Amniotic epithelial cell (primary cell): ENCODE measurements around the gene ZZZ3.
"Not testable (repeated sequence)": the region's sequence is repeated elsewhere in the genome, so short reads cannot be mapped to it uniquely, and the experiment has no call there.

Experiments
- DNase-seq: peaks from one replicate; pipeline ENCODE4 v3.0.0-alpha.2; 2010; ENCODE audit warnings: low read depth

ZZZ3 gene

DNA sequence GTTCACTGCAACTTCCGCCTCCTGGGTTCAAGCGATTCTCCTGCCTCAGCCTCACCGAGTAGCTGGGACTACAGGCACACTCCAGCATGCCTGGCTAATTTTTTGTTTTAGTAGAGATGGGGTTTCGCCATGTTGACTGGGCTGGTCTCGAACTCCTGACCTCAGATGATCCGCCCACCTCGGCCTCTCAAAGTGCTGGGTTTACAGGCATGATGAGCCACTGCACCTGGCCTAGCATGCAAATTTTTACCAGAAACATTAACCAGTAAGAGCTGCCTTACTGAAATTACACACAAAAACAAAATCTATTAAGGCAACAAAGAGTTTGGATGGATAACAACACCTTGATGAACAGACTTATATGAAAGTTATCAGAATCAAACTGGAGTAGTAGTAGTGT is 12.1 kb downstream of the ZZZ3 start:
- no peak for DNase-seq

DNA sequence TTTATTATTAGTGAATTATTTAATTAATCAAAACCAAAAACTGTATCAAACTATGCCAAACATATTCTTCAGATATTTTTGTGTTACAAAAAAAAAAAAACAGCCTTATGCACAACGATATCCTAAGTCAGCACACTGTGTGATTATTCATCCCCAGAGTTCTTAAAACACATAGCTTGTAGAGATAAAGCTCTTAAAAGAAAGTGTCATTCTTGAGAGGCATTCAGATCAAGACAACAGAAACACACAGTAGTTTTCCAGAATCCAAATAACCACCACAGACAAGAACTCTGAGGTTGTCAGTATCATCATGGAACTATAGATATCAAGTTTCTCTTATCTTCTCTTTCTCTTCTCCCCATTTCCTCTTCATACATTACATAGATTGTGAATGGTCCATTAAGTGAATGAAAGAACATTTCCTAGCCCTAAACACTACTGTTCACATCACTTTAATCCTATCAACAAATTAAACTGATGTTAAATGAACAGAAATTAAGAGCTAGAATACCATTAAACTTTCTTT is 13.5 kb downstream of the ZZZ3 start:
- DNase-seq = peak; percentile 40

DNA sequence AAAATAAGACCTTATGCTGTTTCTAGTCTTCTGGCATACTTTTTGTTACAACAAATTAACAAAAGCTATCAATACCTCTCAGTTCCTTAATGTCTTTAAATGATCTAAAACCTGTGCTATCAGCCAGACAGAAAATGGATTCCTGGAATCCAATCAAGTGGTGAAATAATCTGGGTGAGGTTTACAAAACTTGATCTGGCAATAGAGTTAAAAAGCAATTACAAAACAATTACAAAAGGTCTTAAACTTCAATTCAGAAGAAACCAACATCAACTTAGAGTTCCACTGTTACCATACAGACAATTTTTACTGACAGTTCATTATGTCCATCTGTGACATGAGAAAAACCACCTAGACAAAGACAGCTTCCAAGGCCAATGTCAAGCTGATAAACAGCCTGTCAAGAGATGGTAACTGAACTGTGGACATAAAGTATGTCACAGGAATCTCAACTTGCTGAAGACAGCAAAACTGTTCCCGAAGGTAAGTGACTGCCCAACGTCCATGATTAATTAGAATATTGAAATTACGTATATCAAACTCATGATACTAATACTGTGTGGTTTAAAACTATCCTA is 17.4 kb downstream of the ZZZ3 start:
- no peak for DNase-seq

DNA sequence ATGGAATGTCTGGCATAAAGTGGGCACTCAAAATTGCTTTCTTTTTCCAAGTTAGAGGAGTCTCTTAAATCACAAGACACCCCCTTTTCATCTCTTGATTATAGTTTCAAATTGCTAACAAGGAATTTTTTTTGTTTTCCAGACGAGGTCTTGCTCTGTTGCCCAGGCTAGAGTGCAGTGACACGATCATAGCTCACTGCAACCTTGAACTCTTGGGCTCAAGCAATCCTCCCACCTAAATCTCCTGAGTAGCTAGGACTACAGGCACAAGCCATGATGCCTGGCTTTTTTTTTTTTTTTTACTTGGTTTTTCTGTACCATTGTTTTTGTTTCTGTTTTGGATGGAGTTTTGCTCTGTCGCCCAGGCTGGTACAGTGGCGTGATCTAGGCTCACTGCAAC is 20.8 kb downstream of the ZZZ3 start:
- DNase-seq = no peak

DNA sequence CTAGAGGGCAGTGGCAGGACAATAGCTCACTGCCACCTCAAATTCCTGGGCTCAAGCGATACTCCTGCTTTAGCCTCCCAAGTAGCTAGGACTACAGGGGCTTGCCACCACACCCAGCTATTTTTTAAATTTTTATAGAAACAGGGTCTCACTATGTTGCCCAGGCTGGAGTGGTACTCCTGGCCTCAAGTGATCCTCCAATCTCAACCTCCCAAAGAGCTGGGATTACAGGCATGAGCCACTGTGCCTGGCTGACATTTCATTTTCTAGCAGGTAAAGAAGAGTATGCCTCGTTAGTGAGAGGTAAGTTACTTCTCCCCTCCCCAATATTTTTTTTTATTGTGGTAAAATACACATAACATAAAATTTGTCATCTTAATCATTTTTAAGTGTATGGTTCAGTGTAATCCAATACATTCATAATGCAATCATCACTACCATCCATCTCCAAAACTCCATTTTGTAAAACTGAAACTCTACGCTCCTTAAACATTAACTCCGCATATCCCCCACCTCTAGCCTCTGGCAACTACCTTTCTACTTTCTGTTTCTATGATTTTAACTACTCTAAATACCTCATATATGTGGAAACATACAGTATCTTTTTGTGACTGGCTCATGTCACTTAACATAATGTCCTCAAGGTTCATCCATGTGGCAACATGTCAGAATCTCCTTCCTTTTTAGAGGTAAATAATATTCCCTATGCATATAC is 22.4 kb downstream of the ZZZ3 start:
- DNase-seq = no peak

DNA sequence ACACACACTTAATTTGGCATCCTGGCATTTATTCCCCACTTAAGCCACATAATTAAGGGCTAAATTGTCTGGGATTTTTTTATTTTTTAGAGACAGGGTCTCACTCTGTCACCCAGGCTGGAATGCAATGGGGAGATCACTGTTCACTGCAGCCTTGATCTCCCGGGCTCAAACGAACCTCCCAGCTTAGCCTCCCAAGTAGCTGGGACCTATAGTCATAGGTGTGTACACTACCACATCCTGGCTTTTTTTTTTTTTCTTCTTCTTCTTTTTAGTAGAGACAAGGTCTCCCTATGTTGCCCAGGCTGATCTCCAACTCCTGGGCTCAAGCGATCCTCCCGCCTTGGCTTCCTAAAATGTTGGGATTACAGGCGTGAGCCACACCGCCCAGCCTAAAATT is 24.2 kb downstream of the ZZZ3 start:
- DNase-seq = no peak

DNA sequence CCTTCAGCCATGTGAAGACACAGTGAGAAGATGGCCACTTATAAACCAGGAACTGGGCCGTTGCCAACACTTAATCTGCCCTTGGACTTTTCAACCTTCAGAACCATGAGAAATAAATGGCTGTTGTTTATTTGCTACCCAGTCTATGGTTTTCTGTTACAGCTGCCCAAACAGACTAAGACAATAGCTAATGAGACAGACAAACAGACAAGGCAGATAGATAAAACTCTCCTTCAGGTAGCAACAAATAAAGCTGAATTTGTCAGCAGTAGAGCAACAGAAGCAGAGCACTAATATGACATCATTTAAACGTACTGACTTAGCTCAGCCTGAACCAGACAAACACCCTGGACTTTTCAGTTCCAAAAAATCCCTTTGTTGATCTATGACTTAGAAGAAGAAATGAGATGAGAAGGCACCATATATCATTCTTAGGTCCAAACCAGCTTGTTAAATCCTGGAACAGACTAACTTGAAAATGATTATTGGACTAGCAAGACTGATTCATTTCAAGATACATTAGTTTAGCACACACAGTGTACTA is 27.0 kb downstream of the ZZZ3 start:
- DNase-seq = peak; percentile 48

DNA sequence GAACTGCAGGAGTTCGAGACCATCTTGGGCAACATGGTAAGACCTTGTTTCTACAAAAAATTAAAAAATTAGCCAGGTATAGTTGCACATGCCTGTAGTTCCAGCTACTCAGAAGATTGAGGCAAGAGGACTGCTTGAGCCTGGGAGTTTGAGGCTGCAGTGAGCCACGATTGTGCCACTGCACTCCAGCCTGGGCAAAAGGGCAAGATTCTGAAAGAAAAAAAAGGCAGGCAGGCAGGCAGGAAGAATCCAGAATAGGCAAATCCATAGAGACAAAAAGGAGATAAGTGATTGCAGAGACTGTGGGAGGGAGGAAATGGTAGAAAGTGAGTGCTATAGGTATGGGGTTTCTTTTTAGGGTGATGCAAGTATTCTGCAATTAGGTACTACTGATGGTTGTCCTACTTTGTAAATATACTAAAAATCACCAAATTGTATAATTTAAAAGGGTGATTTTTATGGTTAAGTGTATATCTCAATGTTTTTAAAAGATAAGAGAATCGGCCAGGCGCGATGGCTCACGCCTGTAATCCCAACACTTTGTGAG is 29.4 kb downstream of the ZZZ3 start:
- DNase-seq = no peak

DNA sequence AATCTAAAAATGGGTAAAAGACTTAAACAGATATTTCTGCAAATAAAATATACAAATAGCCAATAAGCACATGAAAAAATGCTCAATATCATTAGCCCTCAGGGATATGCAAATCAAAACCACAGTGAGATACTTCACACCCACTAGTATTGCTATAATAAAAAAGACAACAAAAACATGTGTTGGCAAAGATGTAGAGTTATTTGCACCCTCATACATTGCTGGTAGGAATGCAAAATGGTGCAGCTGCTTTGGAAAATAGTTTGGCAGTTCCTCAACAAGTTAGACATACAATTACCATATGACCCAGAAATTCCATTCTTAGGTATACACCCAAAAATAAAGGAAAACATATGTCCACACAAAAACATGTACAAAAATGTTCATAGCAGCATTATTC is 30.2 kb downstream of the ZZZ3 start:
- DNase-seq = no peak

DNA sequence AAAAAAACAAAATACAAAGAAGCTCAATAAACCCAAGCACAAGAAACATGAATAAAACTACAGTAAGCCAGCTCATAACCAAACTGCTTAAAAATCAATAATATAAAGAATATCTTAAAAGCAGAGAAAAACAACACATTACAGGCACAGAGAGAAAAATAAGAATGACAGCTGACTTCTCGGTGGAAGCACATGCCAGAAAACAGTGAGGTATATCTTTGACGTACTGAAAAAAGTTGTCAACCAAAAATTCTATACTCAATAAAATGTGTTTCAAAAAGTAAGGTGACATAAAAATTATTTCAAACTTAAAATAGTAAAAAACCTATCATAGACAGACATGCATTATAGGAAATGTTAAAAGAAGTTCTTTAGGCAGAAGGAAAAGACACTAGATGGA is 33.3 kb downstream of the ZZZ3 start:
- DNase-seq = no peak

DNA sequence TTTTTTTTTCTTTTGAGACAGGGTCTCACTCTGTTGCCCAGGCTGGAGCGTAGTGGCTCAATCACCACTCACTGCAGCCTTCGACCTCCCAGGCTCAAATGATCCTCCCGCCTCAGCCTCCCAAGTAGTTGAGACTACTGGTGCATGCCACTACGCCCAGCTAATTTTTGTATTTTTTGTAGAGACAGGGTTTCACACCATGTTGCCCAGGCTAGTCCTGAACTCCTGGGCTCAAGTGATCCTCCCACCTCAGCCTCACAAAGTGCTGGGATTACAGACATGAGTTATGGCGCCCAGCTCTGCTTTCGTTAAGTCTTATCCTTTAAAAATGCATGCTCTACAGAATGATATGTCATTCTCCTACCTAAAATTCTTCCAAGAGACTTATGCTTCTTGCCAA is 36.2 kb downstream of the ZZZ3 start:
- not testable (repeated sequence) for DNase-seq

DNA sequence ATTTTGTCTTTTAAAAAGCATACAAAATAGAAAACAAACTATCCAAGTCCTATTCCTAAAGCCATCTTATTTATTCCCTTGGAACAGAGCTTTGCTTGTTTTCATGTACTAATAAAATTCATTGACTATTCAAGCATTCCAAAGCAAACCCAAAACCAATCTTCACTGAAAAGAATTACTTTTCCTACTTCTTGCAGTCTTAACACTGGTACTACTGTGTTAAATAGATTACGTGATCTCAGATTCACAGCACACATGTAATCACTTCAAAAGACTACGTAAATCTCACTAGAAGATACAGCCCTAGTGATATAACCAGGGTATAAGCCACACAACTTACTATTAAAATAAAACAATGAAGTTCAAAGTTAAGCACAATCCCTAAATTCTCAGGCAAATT is 39.0 kb downstream of the ZZZ3 start:
- DNase-seq = no peak

DNA sequence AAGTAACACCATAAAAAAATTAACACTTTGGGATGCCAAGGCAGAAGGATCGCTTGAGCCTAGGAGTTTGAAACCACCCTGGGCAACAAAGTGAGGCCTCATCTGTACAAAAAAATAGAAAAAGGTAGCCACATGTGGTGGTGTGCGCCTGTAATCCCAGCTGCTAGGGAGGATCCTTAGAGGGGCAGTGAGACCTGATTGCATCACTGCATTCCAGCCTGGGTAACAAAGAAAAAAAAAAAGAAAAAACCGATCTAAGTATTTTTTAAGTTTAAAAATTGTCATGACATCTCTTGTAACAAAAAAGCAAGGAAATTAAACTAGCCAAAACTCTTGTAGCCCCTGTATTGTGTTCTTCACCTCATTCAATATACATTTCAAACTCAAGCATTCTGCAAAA is 39.5 kb downstream of the ZZZ3 start:
- no peak for DNase-seq

DNA sequence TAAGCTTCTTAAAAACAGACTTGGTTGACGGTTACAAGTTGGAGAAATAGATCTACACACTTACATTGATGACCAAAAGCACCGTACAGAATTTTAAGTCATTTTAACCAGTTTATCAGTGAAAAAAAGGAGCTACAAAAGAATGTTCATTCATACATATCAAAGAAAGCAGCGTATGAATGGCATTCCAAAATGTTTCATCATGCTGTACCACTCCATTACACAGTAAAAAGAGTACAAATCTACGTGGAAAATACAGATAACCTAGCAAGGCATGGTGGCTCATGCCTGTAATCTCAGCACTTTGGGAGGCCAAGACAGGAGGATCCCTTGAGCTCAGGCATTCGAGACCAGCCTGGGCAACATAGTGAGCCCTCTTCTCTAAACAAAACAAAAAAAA is 40.3 kb downstream of the ZZZ3 start:
- peak; percentile 66 for DNase-seq

DNA sequence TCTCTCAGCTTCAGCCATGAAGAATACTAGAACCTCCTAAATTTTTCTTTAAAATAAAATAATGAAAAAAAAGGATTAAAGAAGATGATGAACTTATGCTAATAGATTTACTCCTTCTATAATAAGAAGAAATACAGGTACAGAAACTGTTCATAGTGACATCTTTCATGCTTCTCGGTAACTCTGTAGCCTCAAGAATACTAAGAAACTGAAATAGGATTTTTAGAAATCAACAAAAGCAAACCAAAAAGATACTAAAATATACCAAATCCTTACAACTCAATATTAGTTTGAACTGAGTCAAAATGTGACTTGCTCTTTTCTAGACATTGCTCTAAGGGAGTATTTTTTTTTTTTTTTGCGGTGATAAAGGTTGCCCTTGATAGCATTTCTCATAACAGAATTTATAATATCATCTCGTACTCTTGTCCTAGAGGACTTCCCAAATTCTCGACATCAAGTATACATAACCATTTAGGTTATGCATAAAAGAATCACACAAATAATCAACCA is 42.8 kb downstream of the ZZZ3 start:
- no peak for DNase-seq

DNA sequence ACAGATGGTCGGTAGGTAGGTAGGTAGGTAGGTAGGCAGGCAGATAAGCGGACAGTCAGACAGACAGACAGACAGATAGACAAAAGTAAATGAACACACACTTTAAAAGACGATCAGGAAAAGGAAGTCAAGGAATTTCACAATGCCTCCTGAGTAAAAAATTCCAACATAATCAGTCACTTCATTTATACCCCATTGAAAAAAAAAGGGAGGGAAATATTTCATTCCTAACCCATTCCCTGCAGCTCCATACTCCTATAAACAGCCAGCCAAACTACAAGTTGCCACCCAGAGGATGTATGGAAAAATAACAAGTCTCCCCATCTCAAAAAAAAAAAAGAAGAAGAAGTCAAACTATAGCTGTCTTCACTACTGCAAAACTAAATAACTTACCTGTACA is 43.4 kb downstream of the ZZZ3 start:
- DNase-seq = peak; percentile 57

DNA sequence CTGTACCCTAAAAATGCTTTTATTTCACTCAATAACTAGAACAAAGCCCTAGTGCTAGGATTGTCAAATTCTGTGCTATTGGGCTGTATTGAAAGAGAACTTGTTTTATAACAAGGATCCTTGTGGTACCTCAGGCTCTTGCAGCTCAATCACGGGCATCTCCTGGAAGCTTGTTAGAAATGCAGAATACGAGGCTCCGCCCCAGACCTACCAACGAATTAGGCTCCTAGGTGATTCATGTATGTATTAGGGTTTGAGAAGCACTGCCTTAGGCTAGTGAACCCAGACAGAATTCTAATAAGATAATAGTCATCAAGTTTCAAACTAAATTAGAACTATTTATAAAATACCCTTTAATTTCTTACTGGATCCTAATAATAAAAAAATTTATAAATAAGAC is 45.6 kb downstream of the ZZZ3 start:
- DNase-seq = no peak
